ENCODE measurements around the gene ARID1B. TPM values are rescaled to one million over a fixed set of nuclear protein-coding genes. Genes with fewer than 3 reads are reported as not detected.
A peak's percentile ranks its signal among the peaks of the same experiment; 100 is the strongest.

The ARID1B gene
- total and polyA plus RNA-seq, 2 donors (not counting 1 experiment from before 2014, with no cell fraction given): 47.2 to 280 TPM

DNA sequence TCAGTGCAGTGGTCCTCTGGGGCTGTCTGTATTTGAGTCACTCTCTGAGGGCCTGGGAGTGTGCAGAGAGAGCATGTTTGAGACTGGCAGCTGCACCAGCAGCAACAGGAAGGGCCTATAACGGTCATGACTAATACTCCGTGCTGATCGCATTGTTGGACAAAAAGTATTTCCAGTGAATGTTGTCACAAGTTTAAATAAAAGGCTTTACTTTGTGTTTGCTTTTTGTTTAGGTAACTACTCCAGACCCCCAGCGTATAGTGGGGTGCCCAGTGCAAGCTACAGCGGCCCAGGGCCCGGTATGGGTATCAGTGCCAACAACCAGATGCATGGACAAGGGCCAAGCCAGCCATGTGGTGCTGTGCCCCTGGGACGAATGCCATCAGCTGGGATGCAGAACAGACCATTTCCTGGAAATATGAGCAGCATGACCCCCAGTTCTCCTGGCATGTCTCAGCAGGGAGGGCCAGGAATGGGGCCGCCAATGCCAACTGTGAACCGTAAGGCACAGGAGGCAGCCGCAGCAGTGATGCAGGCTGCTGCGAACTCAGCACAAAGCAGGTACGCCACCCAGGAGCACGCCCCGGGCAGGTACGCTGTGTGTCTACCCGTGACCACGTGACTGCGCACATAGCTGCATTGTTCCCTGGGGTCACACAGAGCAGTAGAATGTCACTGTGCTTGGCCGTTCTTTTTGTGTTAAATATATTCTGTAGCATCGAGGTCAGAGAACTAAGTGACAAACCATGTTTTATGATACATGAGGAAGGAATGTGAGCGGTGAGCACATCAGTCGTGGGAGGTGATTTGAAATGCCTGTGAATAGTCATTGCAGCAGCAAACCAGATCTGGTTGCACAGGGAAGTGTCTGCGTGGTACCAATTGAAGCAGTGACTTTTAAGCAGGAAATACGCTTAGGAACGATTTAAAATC lies 371.5 kb downstream of the ARID1B start:
- ChIA-PET POLR2A (no interaction called here), CTCF (no interaction called here)
- H3K27ac Mint-ChIP-seq: peak overlapping the region; percentile 37
- H3K4me1 Mint-ChIP-seq: no peaks in the 10 kb centered on the region
- Histone ChIP-seq H3K4me2 (replicated peaks; ENCODE audit: low read depth, low read length, poor library complexity, severe bottlenecking) (no peak overlapping the region), H3K79me2 (ENCODE audit: control insufficient read depth, insufficient read depth, low read length) (peaks cover 15% of the 10 kb centered on the region), H3K4me1 (ENCODE audit: control insufficient read depth in 2 of 2, insufficient read depth in 2 of 2, low read length in 2 of 2) (no peaks in the 10 kb centered on the region), H3K27ac (ENCODE audit: low read length in 2 of 2) (no peak overlapping the region), H3K27me3 (replicated peaks in 1 of 4; ENCODE audit: control extremely low read depth in 1 of 4, control insufficient read depth in 3 of 4, insufficient read depth in 4 of 4, low read length in 3 of 4) (no peaks in the 10 kb centered on the region), H4K20me1 (ENCODE audit: control insufficient read depth, insufficient read depth, low read length, poor library complexity, severe bottlenecking) (peaks cover 17% of the 10 kb centered on the region), H3K9me3 (ENCODE audit: control extremely low read depth in 1 of 3, control insufficient read depth in 2 of 3, insufficient read depth in 1 of 3, low read length in 2 of 3) (no peaks in the 10 kb centered on the region), H2AFZ (ENCODE audit: insufficient read depth, low read depth, low read length, poor library complexity, severe bottlenecking) (no peak overlapping the region), H3K4me3 (ENCODE audit: control extremely low read depth in 1 of 5, extremely low read depth in 1 of 5, insufficient read depth in 1 of 5, low read depth in 2 of 5, low read length in 4 of 5) (no peak overlapping the region), H3K36me3 (replicated peaks in 1 of 2; ENCODE audit: control extremely low read depth in 1 of 2, control insufficient read depth in 1 of 2, extremely low read depth in 1 of 2, insufficient read depth in 2 of 2, low read length in 1 of 2) (peaks cover 1 to 69% of the 10 kb centered on the region in 2 experiments), H3K9ac (ENCODE audit: low read length) (no peak overlapping the region)
- 97% methylated on average over 22 of the region's 25 CpGs for WGBS (ENCODE audit: insufficient coverage)
- ATAC-seq (ENCODE audit: low read depth) (no peak), DNase-seq (no peak)
- no peak for TF ChIP-seq EZH2 (IDR thresholded peaks at IDR 0.05; ENCODE audit: borderline replicate concordance, insufficient read depth, low read depth, low read length, poor library complexity, severe bottlenecking)
- TF ChIP-seq, protein P1, sequence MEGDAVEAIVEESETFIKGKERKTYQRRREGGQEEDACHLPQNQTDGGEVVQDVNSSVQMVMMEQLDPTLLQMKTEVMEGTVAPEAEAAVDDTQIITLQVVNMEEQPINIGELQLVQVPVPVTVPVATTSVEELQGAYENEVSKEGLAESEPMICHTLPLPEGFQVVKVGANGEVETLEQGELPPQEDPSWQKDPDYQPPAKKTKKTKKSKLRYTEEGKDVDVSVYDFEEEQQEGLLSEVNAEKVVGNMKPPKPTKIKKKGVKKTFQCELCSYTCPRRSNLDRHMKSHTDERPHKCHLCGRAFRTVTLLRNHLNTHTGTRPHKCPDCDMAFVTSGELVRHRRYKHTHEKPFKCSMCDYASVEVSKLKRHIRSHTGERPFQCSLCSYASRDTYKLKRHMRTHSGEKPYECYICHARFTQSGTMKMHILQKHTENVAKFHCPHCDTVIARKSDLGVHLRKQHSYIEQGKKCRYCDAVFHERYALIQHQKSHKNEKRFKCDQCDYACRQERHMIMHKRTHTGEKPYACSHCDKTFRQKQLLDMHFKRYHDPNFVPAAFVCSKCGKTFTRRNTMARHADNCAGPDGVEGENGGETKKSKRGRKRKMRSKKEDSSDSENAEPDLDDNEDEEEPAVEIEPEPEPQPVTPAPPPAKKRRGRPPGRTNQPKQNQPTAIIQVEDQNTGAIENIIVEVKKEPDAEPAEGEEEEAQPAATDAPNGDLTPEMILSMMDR (IDR thresholded peaks at IDR 0.05): no peak
- H3K9me3 Mint-ChIP-seq (ENCODE audit: insufficient read depth): no peaks in the 10 kb centered on the region
- intact Hi-C loops (cut with micrococcal nuclease): no loop called here
- no peaks in the 10 kb centered on the region for H3K27me3 Mint-ChIP-seq
- no peak overlapping the region for H3K4me3 Mint-ChIP-seq

DNA sequence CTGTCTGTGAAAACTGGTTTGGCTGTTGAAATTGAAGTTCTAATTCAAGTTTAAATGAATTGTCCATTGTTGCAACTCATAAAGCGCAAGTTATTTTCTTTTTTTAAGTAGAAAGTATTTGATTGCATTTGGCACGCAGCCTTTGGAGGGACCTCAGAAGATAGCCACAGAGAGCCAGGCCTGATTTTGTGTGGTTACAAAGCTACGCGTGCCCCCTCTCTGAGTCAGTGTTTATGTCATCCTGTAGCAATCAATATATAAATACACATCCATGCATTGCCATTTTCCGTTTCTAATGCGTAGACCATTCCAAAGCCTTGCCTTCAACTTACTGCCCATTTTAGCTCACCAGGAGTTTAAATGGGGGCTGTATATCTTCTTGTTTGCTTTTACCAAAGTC lies 372.9 kb downstream of the ARID1B start:
- Histone ChIP-seq H3K9ac (ENCODE audit: low read length) (no peak overlapping the region), H3K9me3 (ENCODE audit: control extremely low read depth in 1 of 3, control insufficient read depth in 2 of 3, insufficient read depth in 1 of 3, low read length in 2 of 3) (no peaks in the 10 kb centered on the region), H3K4me3 (ENCODE audit: control extremely low read depth in 1 of 5, extremely low read depth in 1 of 5, insufficient read depth in 1 of 5, low read depth in 2 of 5, low read length in 4 of 5) (no peak overlapping the region), H3K27ac (ENCODE audit: low read length in 2 of 2) (no peak overlapping the region), H4K20me1 (ENCODE audit: control insufficient read depth, insufficient read depth, low read length, poor library complexity, severe bottlenecking) (peaks cover 17% of the 10 kb centered on the region), H3K4me2 (replicated peaks; ENCODE audit: low read depth, low read length, poor library complexity, severe bottlenecking) (no peak overlapping the region), H3K4me1 (ENCODE audit: control insufficient read depth in 2 of 2, insufficient read depth in 2 of 2, low read length in 2 of 2) (no peaks in the 10 kb centered on the region), H2AFZ (ENCODE audit: insufficient read depth, low read depth, low read length, poor library complexity, severe bottlenecking) (no peak overlapping the region), H3K27me3 (replicated peaks in 1 of 4; ENCODE audit: control extremely low read depth in 1 of 4, control insufficient read depth in 3 of 4, insufficient read depth in 4 of 4, low read length in 3 of 4) (no peaks in the 10 kb centered on the region), H3K79me2 (ENCODE audit: control insufficient read depth, insufficient read depth, low read length) (peaks cover 9% of the 10 kb centered on the region), H3K36me3 (replicated peaks in 1 of 2; ENCODE audit: control extremely low read depth in 1 of 2, control insufficient read depth in 1 of 2, extremely low read depth in 1 of 2, insufficient read depth in 2 of 2, low read length in 1 of 2) (peaks cover 7 to 79% of the 10 kb centered on the region in 2 experiments)
- ATAC-seq (ENCODE audit: low read depth): no peak
- DNase-seq: no peak
- CTCF ChIA-PET: no interaction called here
- no peaks in the 10 kb centered on the region for H3K9me3 Mint-ChIP-seq (ENCODE audit: insufficient read depth)
- WGBS (ENCODE audit: insufficient coverage): 100% methylated on average over 2 of the region's 6 CpGs
- H3K4me1 Mint-ChIP-seq: no peaks in the 10 kb centered on the region
- H3K27me3 Mint-ChIP-seq: no peaks in the 10 kb centered on the region
- no peak overlapping the region for H3K27ac Mint-ChIP-seq
- no peak for TF ChIP-seq EZH2 (IDR thresholded peaks at IDR 0.05; ENCODE audit: borderline replicate concordance, insufficient read depth, low read depth, low read length, poor library complexity, severe bottlenecking)
- H3K4me3 Mint-ChIP-seq: no peak overlapping the region
- POLR2A ChIA-PET: no interaction called here
- intact Hi-C loops (cut with micrococcal nuclease): no loop called here
